Measurements from ENCODE around the gene IGF1R. TPM values are rescaled to one million over a fixed set of nuclear protein-coding genes. Genes with fewer than 3 reads are reported as not detected.

The IGF1R gene
- total RNA-seq, 4 donors from 2014 or later = 39.3 to 97.4 (median 44.7) TPM

DNA sequence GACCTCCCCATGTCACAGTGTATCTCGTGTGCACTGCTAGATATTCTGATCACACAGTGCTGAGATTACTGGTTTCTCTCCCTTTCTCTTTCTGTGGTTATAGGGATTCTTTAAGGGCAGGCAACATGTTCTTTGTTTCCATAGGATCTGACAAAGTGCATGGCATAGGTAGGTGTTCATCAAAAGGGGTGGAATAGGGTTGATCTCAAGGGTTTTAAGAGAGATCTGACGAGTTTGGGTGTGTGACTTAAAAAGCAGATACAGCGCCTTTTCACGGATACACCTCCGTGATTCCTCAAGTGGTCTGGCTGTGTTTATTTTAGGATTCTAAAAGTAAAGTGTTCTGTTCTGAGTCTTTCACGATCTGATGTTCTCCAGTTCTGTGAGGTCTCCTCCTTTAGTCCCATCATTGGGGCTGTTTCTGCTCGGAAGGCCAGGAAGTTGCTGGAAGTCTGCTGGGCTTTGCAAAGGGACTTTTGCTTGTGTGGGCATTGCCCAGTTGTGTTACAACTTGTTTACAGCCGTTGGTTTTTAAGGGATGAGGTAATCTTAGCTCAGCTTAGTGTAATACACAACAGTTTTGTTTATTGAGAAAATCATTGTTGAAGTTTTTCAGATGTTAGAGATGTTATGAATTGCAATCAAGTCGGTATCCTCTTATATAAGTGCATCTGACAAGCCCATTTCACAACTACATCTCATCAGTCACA lies 34.8 kb downstream of the IGF1R start:
- no peak for ATAC-seq (ENCODE audit: low FRiP score)
- no peak for DNase-seq (ENCODE audit: low spot score)
- TF ChIP-seq, protein P1, sequence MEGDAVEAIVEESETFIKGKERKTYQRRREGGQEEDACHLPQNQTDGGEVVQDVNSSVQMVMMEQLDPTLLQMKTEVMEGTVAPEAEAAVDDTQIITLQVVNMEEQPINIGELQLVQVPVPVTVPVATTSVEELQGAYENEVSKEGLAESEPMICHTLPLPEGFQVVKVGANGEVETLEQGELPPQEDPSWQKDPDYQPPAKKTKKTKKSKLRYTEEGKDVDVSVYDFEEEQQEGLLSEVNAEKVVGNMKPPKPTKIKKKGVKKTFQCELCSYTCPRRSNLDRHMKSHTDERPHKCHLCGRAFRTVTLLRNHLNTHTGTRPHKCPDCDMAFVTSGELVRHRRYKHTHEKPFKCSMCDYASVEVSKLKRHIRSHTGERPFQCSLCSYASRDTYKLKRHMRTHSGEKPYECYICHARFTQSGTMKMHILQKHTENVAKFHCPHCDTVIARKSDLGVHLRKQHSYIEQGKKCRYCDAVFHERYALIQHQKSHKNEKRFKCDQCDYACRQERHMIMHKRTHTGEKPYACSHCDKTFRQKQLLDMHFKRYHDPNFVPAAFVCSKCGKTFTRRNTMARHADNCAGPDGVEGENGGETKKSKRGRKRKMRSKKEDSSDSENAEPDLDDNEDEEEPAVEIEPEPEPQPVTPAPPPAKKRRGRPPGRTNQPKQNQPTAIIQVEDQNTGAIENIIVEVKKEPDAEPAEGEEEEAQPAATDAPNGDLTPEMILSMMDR (IDR thresholded peaks at IDR 0.05) = no peak

GRCh38 chr15:98683831-98684230 lies 35.5 kb downstream of the IGF1R start:
- TF ChIP-seq, protein P1 (IDR thresholded peaks at IDR 0.05) = no peak
- no peak for ATAC-seq (ENCODE audit: low FRiP score)
- no peak for DNase-seq (ENCODE audit: low spot score)

DNA sequence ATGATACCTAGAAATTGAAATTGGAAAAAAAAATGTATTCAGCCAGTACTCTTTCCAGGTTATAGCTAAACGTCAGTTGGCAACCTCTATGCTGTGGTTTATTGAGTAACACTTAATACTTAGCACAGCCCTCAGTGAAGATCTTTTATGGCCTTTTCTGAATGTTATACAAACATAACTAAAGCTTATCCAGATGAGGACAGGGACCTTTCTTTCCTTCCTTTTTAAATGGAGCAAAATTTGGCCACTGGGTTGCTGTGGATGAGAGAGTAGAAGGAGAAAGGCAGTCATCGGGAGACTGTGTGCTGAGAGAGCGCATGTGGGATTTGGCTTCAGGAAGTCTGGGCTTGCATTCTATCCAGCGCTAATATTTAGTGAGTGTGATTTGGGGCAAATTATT lies 36.1 kb downstream of the IGF1R start:
- TF ChIP-seq, protein P1 (IDR thresholded peaks at IDR 0.05) = no peak
- ATAC-seq (ENCODE audit: low FRiP score) (no peak), DNase-seq (ENCODE audit: low spot score) (no peak)

- no peak for ATAC-seq (ENCODE audit: low FRiP score)
- TF ChIP-seq, protein P1 (IDR thresholded peaks at IDR 0.05) = no peak
- DNase-seq (ENCODE audit: low spot score) = no peak
Measured at GRCh38 chr15:98684995-98685525, 36.7 kb downstream of the IGF1R start.

DNA sequence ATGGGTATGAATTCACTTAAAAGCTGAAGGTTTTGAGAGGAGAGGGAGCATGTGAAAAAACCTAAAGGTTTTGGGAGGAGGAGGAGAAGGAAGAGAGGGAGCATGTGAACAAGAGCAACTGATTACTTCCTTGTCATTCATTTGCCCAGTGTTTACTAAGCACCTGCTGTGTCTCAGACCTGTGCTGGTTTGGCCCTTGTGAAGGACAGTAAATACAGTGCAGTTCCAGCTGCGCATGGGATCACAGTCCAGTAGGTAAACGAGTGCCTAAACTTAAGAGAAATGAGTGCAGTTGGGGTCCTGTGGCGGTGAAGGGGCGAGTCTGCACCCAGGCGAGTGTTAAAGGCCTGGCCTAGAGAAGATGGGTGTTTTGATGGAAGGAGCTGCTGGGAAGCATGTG lies 38.6 kb downstream of the IGF1R start:
- ATAC-seq (ENCODE audit: low FRiP score) (no peak), DNase-seq (ENCODE audit: low spot score) (no peak)
- TF ChIP-seq, protein P1 (IDR thresholded peaks at IDR 0.05) = no peak

- ATAC-seq (ENCODE audit: low FRiP score) (no peak), DNase-seq (ENCODE audit: low spot score) (no peak)
- TF ChIP-seq, protein P1 (IDR thresholded peaks at IDR 0.05) = no peak
Measured at GRCh38 chr15:98689431-98689861, 41.1 kb downstream of the IGF1R start.

Measured in omental fat pad (tissue), 4 donors.